ENCODE measurements around the gene ENTPD5.
"Not testable (repeated sequence)": the region's sequence is repeated elsewhere in the genome, so short reads cannot be mapped to it uniquely, and the experiment has no call there.

The ENTPD5 gene

GRCh38 chr14:73998726-73999125 is 20.4 kb downstream of the ENTPD5 start:
- no peak for DNase-seq

GRCh38 chr14:73997944-73998447 is 21.1 kb downstream of the ENTPD5 start:
- DNase-seq = no peak

- DNase-seq = no peak
Measured at GRCh38 chr14:73997108-73997943, 21.8 kb downstream of the ENTPD5 start.

- DNase-seq = no peak
Measured at GRCh38 chr14:73996731-73997107, 22.4 kb downstream of the ENTPD5 start.

GRCh38 chr14:73995977-73996378 is 23.1 kb downstream of the ENTPD5 start:
- no peak for DNase-seq

- not testable (repeated sequence) for DNase-seq
Measured at GRCh38 chr14:73994926-73995325, 24.2 kb downstream of the ENTPD5 start.

GRCh38 chr14:73991092-73991491 is 28.0 kb downstream of the ENTPD5 start:
- DNase-seq = no peak

- DNase-seq = not testable (repeated sequence)
Measured at GRCh38 chr14:73988656-73989055, 30.4 kb downstream of the ENTPD5 start.

GRCh38 chr14:73988065-73988464 is 31.0 kb downstream of the ENTPD5 start:
- DNase-seq = no peak

GRCh38 chr14:73977896-73978295 is 41.2 kb downstream of the ENTPD5 start:
- no peak for DNase-seq

- DNase-seq = no peak
Measured at GRCh38 chr14:73976125-73976524, 43.0 kb downstream of the ENTPD5 start.

GRCh38 chr14:73973497-73973896 is 45.6 kb downstream of the ENTPD5 start:
- DNase-seq = peak; percentile 20

GRCh38 chr14:73968885-73969284 is 50.2 kb downstream of the ENTPD5 start:
- DNase-seq = no peak

- no peak for DNase-seq
Measured at GRCh38 chr14:73965216-73965615, 53.9 kb downstream of the ENTPD5 start.

- DNase-seq = no peak
Measured at GRCh38 chr14:73961192-73961591, 57.9 kb downstream of the ENTPD5 start.

GRCh38 chr14:73958591-73958990 is 60.5 kb downstream of the ENTPD5 start:
- no peak for DNase-seq

GRCh38 chr14:73955674-73956073 is 63.4 kb downstream of the ENTPD5 start:
- DNase-seq = no peak

- no peak for DNase-seq
Measured at GRCh38 chr14:73953731-73954130, 65.4 kb downstream of the ENTPD5 start.

- DNase-seq = peak; percentile 99
Measured at GRCh38 chr14:73949752-73950734, 69.0 kb downstream of the ENTPD5 start, which contains the start of the genes COQ6 and FAM161B. Gene COQ6, plus strand, starts transcription at chr14:73950302. Its CDS starts 31 bp downstream, at chr14:73950333. Gene FAM161B, minus strand, starts transcription at chr14:73950094. Its CDS starts 68 bp downstream, at chr14:73950026.

GRCh38 chr14:73945159-73945670 is 73.9 kb downstream of the ENTPD5 start:
- no peak for DNase-seq

- DNase-seq = no peak
Measured at GRCh38 chr14:73944432-73945158, 74.5 kb downstream of the ENTPD5 start.

GRCh38 chr14:73943083-73943482 is 76.0 kb downstream of the ENTPD5 start:
- DNase-seq = no peak
